Spleen (tissue), 7 donors: Measurements from ENCODE around the gene SORBS2.

Experiments used
- CTCF ChIP-seq, 11 experiments: fragments of 200-600 bp in 7 of 11; fragments of 450-650 bp in 4 of 11; sonication (generic) in 4 of 11; IDR thresholded peaks in 8 of 11; conservative IDR thresholded peaks in 3 of 11; 1 replicate in 7 of 11; 2 replicates in 4 of 11; pipeline versions ENCODE4 v1.4.0 to v1.8.0; 2016 to 2021; ENCODE audit warnings: antibody characterized with exemption in 11 of 11, inconsistent platforms in 4 of 11, mild to moderate bottlenecking in 1 of 11
- POLR2A ChIP-seq, 3 donors: fragments of 450-650 bp; IDR thresholded peaks; one replicate each; pipeline ENCODE4 v1.5.1; 2017; ENCODE audit warnings: antibody characterized with exemption in 3 of 3, mild to moderate bottlenecking in 1 of 3
- POLR2AphosphoS5 ChIP-seq, 3 donors: sonication (generic); formaldehyde crosslinking; IDR thresholded peaks; one replicate each; pipeline ENCODE4 v1.5.1; 2017; ENCODE audit warnings: antibody characterized with exemption in 3 of 3
- donor health status: DM: no; HTN: no; CAD: no; lungs with moderate emphysema.
- donor health status: DM: no; HTN: no; CAD: no.
- donor health status: DM: no; HTN: no; CAD: no.

- no peak for TF ChIP-seq CTCF (IDR thresholded peaks at IDR 0.05 in 8 of 11, conservative IDR thresholded peaks at IDR 0.05 in 3 of 11)
- TF ChIP-seq POLR2A (IDR thresholded peaks at IDR 0.05) = no peak
- no peak for TF ChIP-seq POLR2AphosphoS5 (IDR thresholded peaks at IDR 0.05)
Measured at GRCh38 chr4:185680617-185681016, 131.4 kb downstream of the SORBS2 start.
